WTC11 (cell line): ENCODE results near the gene EEF2K. TPM values are rescaled to one million over a fixed set of nuclear protein-coding genes. Genes with fewer than 3 reads are reported as not detected.

ENCODE experiments used
- ATAC-seq: fragments of 200-7000 bp; cut with Tn5 transposase; 2 replicates; pipeline ENCODE4 v1.10.0; 2021; ENCODE audit warnings: mild to moderate bottlenecking, moderate library complexity
- CTCF ChIA-PET: fragments of 300-600 bp; sonication (Branson Sonifier 250); formaldehyde crosslinking; loops from one replicate; lab custom pipeline; 2021; ENCODE audit warnings: antibody characterized with exemption; lab: Charles Lee
- POLR2A ChIA-PET: fragments of 350-600 bp; sonication (Branson Sonifier 250); formaldehyde crosslinking; loops from one replicate; lab custom pipeline; 2021; ENCODE audit warnings: antibody characterized with exemption; lab: Charles Lee
- DNase-seq: peaks from one replicate; pipeline ENCODE4 v3.0.0; 2021; ENCODE audit warnings: low spot score
- H3K27ac Mint-ChIP-seq: 2 replicates; pipeline ENCODE4 v1.8.0; 2021; ENCODE audit warnings: mixed read lengths
- H3K27me3 Mint-ChIP-seq: 2 replicates; pipeline ENCODE4 v1.8.0; 2021; ENCODE audit warnings: low read depth, mild to moderate bottlenecking, moderate library complexity, mixed read lengths
- H3K36me3 Mint-ChIP-seq: 2 replicates; pipeline ENCODE4 v1.8.0; 2021; ENCODE audit warnings: mixed read lengths
- H3K4me1 Mint-ChIP-seq: 2 replicates; pipeline ENCODE4 v1.8.0; 2022; ENCODE audit warnings: mixed read lengths
- H3K4me3 Mint-ChIP-seq: 2 replicates; pipeline ENCODE4 v1.8.0; 2021; ENCODE audit warnings: mild to moderate bottlenecking, moderate library complexity, mixed read lengths
- H3K9me3 Mint-ChIP-seq: 2 replicates; pipeline ENCODE4 v1.8.0; 2021; ENCODE audit warnings: mixed read lengths
- ATF1 ChIP-seq: sonication (generic); formaldehyde crosslinking; IDR thresholded peaks from 2 replicates; pipeline ENCODE4 v1.8.1; 2023; ENCODE audit warnings: mild to moderate bottlenecking, moderate library complexity, missing genetic modification reagents
- JAZF1 ChIP-seq: fragments of 250-450 bp; sonication (Bioruptor Pico); IDR thresholded peaks from 2 replicates; pipeline ENCODE4 v1.9.0; 2021; ENCODE audit warnings: moderate library complexity, mild to moderate bottlenecking, inconsistent platforms
- KAT7 ChIP-seq: sonication (generic); formaldehyde crosslinking; IDR thresholded peaks from 2 replicates; pipeline ENCODE4 v1.8.1; 2023; ENCODE audit warnings: missing genetic modification reagents, mild to moderate bottlenecking, borderline replicate concordance
- MYBL2 ChIP-seq: sonication (generic); formaldehyde crosslinking; IDR thresholded peaks from 2 replicates; pipeline ENCODE4 v1.8.1; 2023; ENCODE audit warnings: mild to moderate bottlenecking, moderate library complexity, missing genetic modification reagents
- TCF7 ChIP-seq: sonication (generic); formaldehyde crosslinking; IDR thresholded peaks from 2 replicates; pipeline ENCODE4 v1.8.0; 2022; ENCODE audit warnings: mild to moderate bottlenecking, low read depth, missing genetic modification reagents, moderate library complexity
- total RNA-seq: library from RNA; stranded (reverse); gene quantifications from 3 replicates; pipeline ENCODE4 v1.2.3, GENCODE V29; 2021
- TF ChIP-seq, protein P1 (sequence below): fragments of 200-600 bp; IDR thresholded peaks from 2 replicates; pipeline ENCODE4 v1.8.0; 2022; ENCODE audit warnings: antibody characterized with exemption
- TF ChIP-seq, protein P2 (sequence below): sonication (generic); formaldehyde crosslinking; IDR thresholded peaks from 2 replicates; pipeline ENCODE4 v1.8.0; 2022; ENCODE audit warnings: missing genetic modification reagents
- TF ChIP-seq, protein P3 (sequence below): sonication (generic); formaldehyde crosslinking; IDR thresholded peaks from 2 replicates; pipeline ENCODE4 v1.8.0; 2023; ENCODE audit warnings: missing genetic modification reagents, mild to moderate bottlenecking, borderline replicate concordance
- TF ChIP-seq, protein P4 (sequence below): fragments of 250-450 bp; sonication (Bioruptor Pico); IDR thresholded peaks from 2 replicates; pipeline ENCODE4 v1.8.0; 2021; ENCODE audit warnings: mild to moderate bottlenecking
- TF ChIP-seq, protein P5 (sequence below): sonication (generic); formaldehyde crosslinking; IDR thresholded peaks from 2 replicates; pipeline ENCODE4 v1.8.0; 2022; ENCODE audit warnings: mild to moderate bottlenecking, missing genetic modification reagents
- TF ChIP-seq, protein P6 (sequence below): sonication (generic); formaldehyde crosslinking; IDR thresholded peaks from 2 replicates; pipeline ENCODE4 v1.8.1; 2023; ENCODE audit warnings: mild to moderate bottlenecking, missing genetic modification reagents, moderate library complexity
- TF ChIP-seq, protein P7 (sequence below): sonication (generic); formaldehyde crosslinking; conservative IDR thresholded peaks from 2 replicates; pipeline ENCODE4 v1.8.1; 2022; ENCODE audit warnings: mild to moderate bottlenecking, missing genetic modification reagents
- TF ChIP-seq, protein P8 (sequence below): sonication (generic); formaldehyde crosslinking; conservative IDR thresholded peaks from 2 replicates; pipeline ENCODE4 v1.8.1; 2023; ENCODE audit warnings: mild to moderate bottlenecking, low read depth, missing genetic modification reagents, moderate library complexity

The EEF2K gene
- total RNA-seq, 1 experiment from 2014 or later = 26.7 TPM

DNA sequence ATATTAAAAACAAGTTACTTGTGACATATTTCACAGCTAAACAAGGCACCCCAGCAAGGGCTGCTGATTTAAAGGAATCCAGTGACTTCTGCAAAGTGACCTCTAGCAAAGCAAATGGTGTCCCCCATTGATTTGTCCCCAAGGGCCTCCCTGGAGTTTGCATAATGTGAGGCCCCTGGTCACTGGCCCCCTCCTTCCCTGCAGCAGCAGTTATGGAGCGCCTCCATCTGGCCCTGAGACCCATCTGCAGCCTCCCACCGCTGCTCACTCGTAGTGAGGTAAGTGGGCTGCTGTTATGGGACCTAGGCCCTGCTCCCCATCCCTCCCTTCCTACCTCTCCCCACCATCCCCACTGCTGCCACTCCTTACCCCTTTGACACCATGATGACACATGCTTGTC is 19.6 kb upstream of the EEF2K start:
- H3K4me3 Mint-ChIP-seq = no peak overlapping the region
- no peak overlapping the region for H3K27ac Mint-ChIP-seq
- H3K4me1 Mint-ChIP-seq = peaks cover 21% of the 10 kb centered on the region
- POLR2A ChIA-PET = no interaction called here
- H3K27me3 Mint-ChIP-seq = peaks cover 15% of the 10 kb centered on the region
- DNase-seq (peak; percentile 80), ATAC-seq (no peak)
- no peak for TF ChIP-seq KAT7 (CRISPR knock-in tag)
- TF ChIP-seq, protein P1, sequence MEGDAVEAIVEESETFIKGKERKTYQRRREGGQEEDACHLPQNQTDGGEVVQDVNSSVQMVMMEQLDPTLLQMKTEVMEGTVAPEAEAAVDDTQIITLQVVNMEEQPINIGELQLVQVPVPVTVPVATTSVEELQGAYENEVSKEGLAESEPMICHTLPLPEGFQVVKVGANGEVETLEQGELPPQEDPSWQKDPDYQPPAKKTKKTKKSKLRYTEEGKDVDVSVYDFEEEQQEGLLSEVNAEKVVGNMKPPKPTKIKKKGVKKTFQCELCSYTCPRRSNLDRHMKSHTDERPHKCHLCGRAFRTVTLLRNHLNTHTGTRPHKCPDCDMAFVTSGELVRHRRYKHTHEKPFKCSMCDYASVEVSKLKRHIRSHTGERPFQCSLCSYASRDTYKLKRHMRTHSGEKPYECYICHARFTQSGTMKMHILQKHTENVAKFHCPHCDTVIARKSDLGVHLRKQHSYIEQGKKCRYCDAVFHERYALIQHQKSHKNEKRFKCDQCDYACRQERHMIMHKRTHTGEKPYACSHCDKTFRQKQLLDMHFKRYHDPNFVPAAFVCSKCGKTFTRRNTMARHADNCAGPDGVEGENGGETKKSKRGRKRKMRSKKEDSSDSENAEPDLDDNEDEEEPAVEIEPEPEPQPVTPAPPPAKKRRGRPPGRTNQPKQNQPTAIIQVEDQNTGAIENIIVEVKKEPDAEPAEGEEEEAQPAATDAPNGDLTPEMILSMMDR = peak; percentile 43; the same call in 1 of the 2 replicates
- CTCF ChIA-PET = interaction anchor here (0.6 to 4.6 kb wide), 13 partner anchors 10 to 188 kb away, joined by 3 to 53 read pairs (median 4); partner anchors contain the start of genes MOSMO and PDZD9
- no peaks in the 10 kb centered on the region for H3K36me3 Mint-ChIP-seq
- H3K9me3 Mint-ChIP-seq = no peaks in the 10 kb centered on the region

DNA sequence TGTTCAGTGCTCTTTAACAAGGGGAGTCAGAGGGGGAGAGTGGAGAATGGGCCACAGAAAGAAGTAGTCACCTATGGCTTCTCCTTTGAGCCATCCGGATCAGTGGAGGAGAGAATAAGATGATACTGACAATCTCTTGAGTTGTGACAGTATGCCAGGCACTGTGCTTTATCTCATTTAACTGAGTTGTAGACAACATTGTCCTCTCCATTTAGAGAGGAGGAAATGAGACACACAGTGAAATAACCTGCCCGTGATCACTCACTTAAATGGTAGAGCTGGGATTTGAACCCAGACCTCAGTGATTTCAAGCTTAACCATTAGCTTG is 17.8 kb upstream of the EEF2K start:
- H3K9me3 Mint-ChIP-seq = no peaks in the 10 kb centered on the region
- TF ChIP-seq, protein P2, sequence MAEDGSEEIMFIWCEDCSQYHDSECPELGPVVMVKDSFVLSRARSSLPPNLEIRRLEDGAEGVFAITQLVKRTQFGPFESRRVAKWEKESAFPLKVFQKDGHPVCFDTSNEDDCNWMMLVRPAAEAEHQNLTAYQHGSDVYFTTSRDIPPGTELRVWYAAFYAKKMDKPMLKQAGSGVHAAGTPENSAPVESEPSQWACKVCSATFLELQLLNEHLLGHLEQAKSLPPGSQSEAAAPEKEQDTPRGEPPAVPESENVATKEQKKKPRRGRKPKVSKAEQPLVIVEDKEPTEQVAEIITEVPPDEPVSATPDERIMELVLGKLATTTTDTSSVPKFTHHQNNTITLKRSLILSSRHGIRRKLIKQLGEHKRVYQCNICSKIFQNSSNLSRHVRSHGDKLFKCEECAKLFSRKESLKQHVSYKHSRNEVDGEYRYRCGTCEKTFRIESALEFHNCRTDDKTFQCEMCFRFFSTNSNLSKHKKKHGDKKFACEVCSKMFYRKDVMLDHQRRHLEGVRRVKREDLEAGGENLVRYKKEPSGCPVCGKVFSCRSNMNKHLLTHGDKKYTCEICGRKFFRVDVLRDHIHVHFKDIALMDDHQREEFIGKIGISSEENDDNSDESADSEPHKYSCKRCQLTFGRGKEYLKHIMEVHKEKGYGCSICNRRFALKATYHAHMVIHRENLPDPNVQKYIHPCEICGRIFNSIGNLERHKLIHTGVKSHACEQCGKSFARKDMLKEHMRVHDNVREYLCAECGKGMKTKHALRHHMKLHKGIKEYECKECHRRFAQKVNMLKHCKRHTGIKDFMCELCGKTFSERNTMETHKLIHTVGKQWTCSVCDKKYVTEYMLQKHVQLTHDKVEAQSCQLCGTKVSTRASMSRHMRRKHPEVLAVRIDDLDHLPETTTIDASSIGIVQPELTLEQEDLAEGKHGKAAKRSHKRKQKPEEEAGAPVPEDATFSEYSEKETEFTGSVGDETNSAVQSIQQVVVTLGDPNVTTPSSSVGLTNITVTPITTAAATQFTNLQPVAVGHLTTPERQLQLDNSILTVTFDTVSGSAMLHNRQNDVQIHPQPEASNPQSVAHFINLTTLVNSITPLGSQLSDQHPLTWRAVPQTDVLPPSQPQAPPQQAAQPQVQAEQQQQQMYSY (CRISPR knock-in tag) = no peak
- TF ChIP-seq, protein P3, sequence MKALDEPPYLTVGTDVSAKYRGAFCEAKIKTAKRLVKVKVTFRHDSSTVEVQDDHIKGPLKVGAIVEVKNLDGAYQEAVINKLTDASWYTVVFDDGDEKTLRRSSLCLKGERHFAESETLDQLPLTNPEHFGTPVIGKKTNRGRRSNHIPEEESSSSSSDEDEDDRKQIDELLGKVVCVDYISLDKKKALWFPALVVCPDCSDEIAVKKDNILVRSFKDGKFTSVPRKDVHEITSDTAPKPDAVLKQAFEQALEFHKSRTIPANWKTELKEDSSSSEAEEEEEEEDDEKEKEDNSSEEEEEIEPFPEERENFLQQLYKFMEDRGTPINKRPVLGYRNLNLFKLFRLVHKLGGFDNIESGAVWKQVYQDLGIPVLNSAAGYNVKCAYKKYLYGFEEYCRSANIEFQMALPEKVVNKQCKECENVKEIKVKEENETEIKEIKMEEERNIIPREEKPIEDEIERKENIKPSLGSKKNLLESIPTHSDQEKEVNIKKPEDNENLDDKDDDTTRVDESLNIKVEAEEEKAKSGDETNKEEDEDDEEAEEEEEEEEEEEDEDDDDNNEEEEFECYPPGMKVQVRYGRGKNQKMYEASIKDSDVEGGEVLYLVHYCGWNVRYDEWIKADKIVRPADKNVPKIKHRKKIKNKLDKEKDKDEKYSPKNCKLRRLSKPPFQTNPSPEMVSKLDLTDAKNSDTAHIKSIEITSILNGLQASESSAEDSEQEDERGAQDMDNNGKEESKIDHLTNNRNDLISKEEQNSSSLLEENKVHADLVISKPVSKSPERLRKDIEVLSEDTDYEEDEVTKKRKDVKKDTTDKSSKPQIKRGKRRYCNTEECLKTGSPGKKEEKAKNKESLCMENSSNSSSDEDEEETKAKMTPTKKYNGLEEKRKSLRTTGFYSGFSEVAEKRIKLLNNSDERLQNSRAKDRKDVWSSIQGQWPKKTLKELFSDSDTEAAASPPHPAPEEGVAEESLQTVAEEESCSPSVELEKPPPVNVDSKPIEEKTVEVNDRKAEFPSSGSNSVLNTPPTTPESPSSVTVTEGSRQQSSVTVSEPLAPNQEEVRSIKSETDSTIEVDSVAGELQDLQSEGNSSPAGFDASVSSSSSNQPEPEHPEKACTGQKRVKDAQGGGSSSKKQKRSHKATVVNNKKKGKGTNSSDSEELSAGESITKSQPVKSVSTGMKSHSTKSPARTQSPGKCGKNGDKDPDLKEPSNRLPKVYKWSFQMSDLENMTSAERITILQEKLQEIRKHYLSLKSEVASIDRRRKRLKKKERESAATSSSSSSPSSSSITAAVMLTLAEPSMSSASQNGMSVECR (CRISPR knock-in tag) = no peak
- no peak for TF ChIP-seq JAZF1 (CRISPR knock-in tag)
- TF ChIP-seq, protein P4, sequence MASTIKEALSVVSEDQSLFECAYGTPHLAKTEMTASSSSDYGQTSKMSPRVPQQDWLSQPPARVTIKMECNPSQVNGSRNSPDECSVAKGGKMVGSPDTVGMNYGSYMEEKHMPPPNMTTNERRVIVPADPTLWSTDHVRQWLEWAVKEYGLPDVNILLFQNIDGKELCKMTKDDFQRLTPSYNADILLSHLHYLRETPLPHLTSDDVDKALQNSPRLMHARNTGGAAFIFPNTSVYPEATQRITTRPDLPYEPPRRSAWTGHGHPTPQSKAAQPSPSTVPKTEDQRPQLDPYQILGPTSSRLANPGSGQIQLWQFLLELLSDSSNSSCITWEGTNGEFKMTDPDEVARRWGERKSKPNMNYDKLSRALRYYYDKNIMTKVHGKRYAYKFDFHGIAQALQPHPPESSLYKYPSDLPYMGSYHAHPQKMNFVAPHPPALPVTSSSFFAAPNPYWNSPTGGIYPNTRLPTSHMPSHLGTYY (CRISPR knock-in tag) = no peak
- TF ChIP-seq, protein P5, sequence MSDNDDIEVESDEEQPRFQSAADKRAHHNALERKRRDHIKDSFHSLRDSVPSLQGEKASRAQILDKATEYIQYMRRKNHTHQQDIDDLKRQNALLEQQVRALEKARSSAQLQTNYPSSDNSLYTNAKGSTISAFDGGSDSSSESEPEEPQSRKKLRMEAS (CRISPR knock-in tag) = no peak
- TF ChIP-seq ATF1 (CRISPR knock-in tag) = no peak
- TF ChIP-seq, protein P6, sequence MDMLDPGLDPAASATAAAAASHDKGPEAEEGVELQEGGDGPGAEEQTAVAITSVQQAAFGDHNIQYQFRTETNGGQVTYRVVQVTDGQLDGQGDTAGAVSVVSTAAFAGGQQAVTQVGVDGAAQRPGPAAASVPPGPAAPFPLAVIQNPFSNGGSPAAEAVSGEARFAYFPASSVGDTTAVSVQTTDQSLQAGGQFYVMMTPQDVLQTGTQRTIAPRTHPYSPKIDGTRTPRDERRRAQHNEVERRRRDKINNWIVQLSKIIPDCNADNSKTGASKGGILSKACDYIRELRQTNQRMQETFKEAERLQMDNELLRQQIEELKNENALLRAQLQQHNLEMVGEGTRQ (CRISPR knock-in tag) = no peak
- TF ChIP-seq, protein P7, sequence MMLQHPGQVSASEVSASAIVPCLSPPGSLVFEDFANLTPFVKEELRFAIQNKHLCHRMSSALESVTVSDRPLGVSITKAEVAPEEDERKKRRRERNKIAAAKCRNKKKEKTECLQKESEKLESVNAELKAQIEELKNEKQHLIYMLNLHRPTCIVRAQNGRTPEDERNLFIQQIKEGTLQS (CRISPR knock-in tag) = no peak
- TF ChIP-seq MYBL2 (CRISPR knock-in tag) = no peak
- TF ChIP-seq, protein P8, sequence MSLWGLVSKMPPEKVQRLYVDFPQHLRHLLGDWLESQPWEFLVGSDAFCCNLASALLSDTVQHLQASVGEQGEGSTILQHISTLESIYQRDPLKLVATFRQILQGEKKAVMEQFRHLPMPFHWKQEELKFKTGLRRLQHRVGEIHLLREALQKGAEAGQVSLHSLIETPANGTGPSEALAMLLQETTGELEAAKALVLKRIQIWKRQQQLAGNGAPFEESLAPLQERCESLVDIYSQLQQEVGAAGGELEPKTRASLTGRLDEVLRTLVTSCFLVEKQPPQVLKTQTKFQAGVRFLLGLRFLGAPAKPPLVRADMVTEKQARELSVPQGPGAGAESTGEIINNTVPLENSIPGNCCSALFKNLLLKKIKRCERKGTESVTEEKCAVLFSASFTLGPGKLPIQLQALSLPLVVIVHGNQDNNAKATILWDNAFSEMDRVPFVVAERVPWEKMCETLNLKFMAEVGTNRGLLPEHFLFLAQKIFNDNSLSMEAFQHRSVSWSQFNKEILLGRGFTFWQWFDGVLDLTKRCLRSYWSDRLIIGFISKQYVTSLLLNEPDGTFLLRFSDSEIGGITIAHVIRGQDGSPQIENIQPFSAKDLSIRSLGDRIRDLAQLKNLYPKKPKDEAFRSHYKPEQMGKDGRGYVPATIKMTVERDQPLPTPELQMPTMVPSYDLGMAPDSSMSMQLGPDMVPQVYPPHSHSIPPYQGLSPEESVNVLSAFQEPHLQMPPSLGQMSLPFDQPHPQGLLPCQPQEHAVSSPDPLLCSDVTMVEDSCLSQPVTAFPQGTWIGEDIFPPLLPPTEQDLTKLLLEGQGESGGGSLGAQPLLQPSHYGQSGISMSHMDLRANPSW (CRISPR knock-in tag) = no peak
- no peak for TF ChIP-seq TCF7 (CRISPR knock-in tag)
- TF ChIP-seq, all 79 proteins: peak for 0
- DNase-seq = no peak
- Mint-ChIP-seq H3K27me3 (peaks cover 18% of the 10 kb centered on the region), H3K27ac (no peak overlapping the region), H3K4me3 (no peak overlapping the region), H3K4me1 (peaks cover 33% of the 10 kb centered on the region), H3K36me3 (no peaks in the 10 kb centered on the region)
- no peak for ATAC-seq
- CTCF ChIA-PET = interaction anchor here (0.5 to 4.6 kb wide), 54 partner anchors 8 to 239 kb away, joined by 3 to 53 read pairs (median 6); partner anchors contain the start of genes EEF2K, MOSMO, PDZD9 and SDR42E2
- POLR2A ChIA-PET = interaction anchor here (0.6 to 1.3 kb wide), 2 partner anchors 179 to 181 kb away, joined by 3 to 4 read pairs; partner anchors contain the start of gene MOSMO
